SK-N-SH (cell line): ENCODE measurements around the gene CPSF3. TPM values are rescaled to one million over a fixed set of nuclear protein-coding genes. Genes with fewer than 3 reads are reported as not detected.

Source experiments
- CTCF ChIA-PET: fragments of 300-600, 350-600 bp; formaldehyde crosslinking; extraction: SDS; loops from one replicate; lab custom pipeline; 2021; lab: Yijun Ruan, JAX
- POLR2A ChIA-PET: fragments of 350-600 bp; sonication (Branson Sonifier 250); formaldehyde crosslinking; extraction: SDS; loops from one replicate; lab custom pipeline; 2020; ENCODE audit warnings: antibody characterized with exemption, inconsistent platforms; lab: Yijun Ruan, JAX
- DNase-seq: peaks from one replicate; pipeline ENCODE4 v3.0.0; 2012
- H2AFZ ChIP-seq: fragments of 200-600 bp; sonication (generic); 2 replicates; pipeline ENCODE4 v1.8.1; 2016; ENCODE audit warnings: antibody characterized with exemption, mild to moderate bottlenecking, low read depth
- H3F3A ChIP-seq: fragments of 200-600 bp; sonication (generic); replicated peaks from 2 replicates; pipeline ENCODE3; 2016; ENCODE audit warnings: antibody characterized with exemption, mild to moderate bottlenecking; ENCODE audit not compliant: insufficient read depth
- H3K27ac ChIP-seq, 2 experiments: fragments of 200-500 bp in 1 of 2; fragments of 200-600 bp in 1 of 2; sonication (Bioruptor generic) in 1 of 2; sonication (generic), shearing (Covaris generic) in 1 of 2; 2 replicates each; pipeline versions ENCODE4 v1.5.1 to v1.6.1; 2014 to 2016; ENCODE audit warnings: low read depth in 2 of 2, inconsistent platforms in 1 of 2, low read length in 1 of 2, mild to moderate bottlenecking in 1 of 2, mixed read lengths in 1 of 2
- H3K27me3 ChIP-seq: fragments of 200-600 bp; sonication (generic), shearing (Covaris generic); 2 replicates; pipeline ENCODE4 v1.6.1; 2016; ENCODE audit warnings: mixed run types; ENCODE audit not compliant: insufficient read depth
- H3K36me3 ChIP-seq, 2 experiments: fragments of 200-500 bp in 1 of 2; fragments of 200-600 bp in 1 of 2; sonication (Bioruptor generic) in 1 of 2; sonication (generic) in 1 of 2; replicated peaks in 1 of 2; 2 replicates each; pipeline versions ENCODE3 to v1.5.1; 2014 to 2016; ENCODE audit warnings: low read length in 1 of 2, mild to moderate bottlenecking in 1 of 2; ENCODE audit not compliant: insufficient read depth in 2 of 2, control insufficient read depth in 1 of 2
- H3K4me1 ChIP-seq, 2 experiments: fragments of 200-500 bp in 1 of 2; fragments of 200-600 bp in 1 of 2; sonication (Bioruptor generic) in 1 of 2; sonication (generic), shearing (Covaris generic) in 1 of 2; 2 replicates each; pipeline versions ENCODE4 v1.5.1 to v1.6.1; 2014 to 2016; ENCODE audit warnings: low read depth in 1 of 2, low read length in 1 of 2, mixed run types in 1 of 2; ENCODE audit not compliant: insufficient read depth in 2 of 2, control insufficient read depth in 1 of 2
- H3K4me2 ChIP-seq: fragments of 200-600 bp; sonication (generic), shearing (Covaris generic); 2 replicates; pipeline ENCODE4 v1.6.1; 2017; ENCODE audit warnings: mixed run types
- H3K4me3 ChIP-seq, 2 experiments: fragments of 200-500 bp in 1 of 2; fragments of 200-600 bp in 1 of 2; sonication (Bioruptor generic) in 1 of 2; sonication (generic), shearing (Covaris generic) in 1 of 2; 2 replicates each; pipeline versions ENCODE4 v1.5.1 to v1.8.1; 2014 to 2016; ENCODE audit warnings: low read depth in 2 of 2, inconsistent platforms in 1 of 2, low read length in 1 of 2, mild to moderate bottlenecking in 1 of 2, mixed read lengths in 1 of 2, moderate library complexity in 1 of 2
- H3K79me2 ChIP-seq: fragments of 200-600 bp; sonication (generic); 2 replicates; pipeline ENCODE4 v1.8.1; 2017; ENCODE audit warnings: mild to moderate bottlenecking; ENCODE audit not compliant: insufficient read depth
- H3K9ac ChIP-seq: fragments of 200-600 bp; sonication (generic); 2 replicates; pipeline ENCODE4 v1.6.1; 2017; ENCODE audit warnings: mixed run types
- H3K9me2 ChIP-seq: fragments of 200-600 bp; sonication (generic); 2 replicates; pipeline ENCODE4 v1.6.1; 2017; ENCODE audit warnings: mixed run types
- H3K9me3 ChIP-seq: fragments of 200-600 bp; sonication (generic); 2 replicates; pipeline ENCODE4 v1.6.1; 2017; ENCODE audit warnings: mixed run types, mild to moderate bottlenecking, moderate library complexity
- H4K20me1 ChIP-seq: fragments of 200-600 bp; sonication (generic); 2 replicates; pipeline ENCODE4 v1.6.1; 2017; ENCODE audit warnings: mild to moderate bottlenecking, mixed run types; ENCODE audit not compliant: insufficient read depth
- EZH2phosphoT487 ChIP-seq: fragments of 200-600 bp; sonication (generic); IDR thresholded peaks from 2 replicates; pipeline ENCODE4 v1.6.1; 2017; ENCODE audit warnings: low read depth, mixed run types, mild to moderate bottlenecking, antibody characterized with exemption, moderate library complexity, borderline replicate concordance
- FOSL2 ChIP-seq: IDR thresholded peaks from 2 replicates; pipeline ENCODE4 v1.4.0; 2012; ENCODE audit warnings: low read depth, mild to moderate bottlenecking, moderate library complexity, borderline replicate concordance
- FOXJ3 ChIP-seq: sonication (generic); formaldehyde crosslinking; IDR thresholded peaks from 2 replicates; pipeline ENCODE4 v1.5.1; 2020; ENCODE audit warnings: mild to moderate bottlenecking, missing genetic modification reagents
- GABPA ChIP-seq: IDR thresholded peaks from 2 replicates; pipeline ENCODE4 v1.4.0; 2012; ENCODE audit warnings: low read depth, mild to moderate bottlenecking
- MEF2A ChIP-seq: IDR thresholded peaks from 2 replicates; pipeline ENCODE4 v1.4.0; 2012; ENCODE audit warnings: low read depth, borderline replicate concordance
- MXI1 ChIP-seq: IDR thresholded peaks from 2 replicates; pipeline ENCODE4 v1.6.1; 2012; ENCODE audit warnings: mild to moderate bottlenecking, low read depth, low read length, improper control_type of control experiment
- POLR2AphosphoS5 ChIP-seq: IDR thresholded peaks from 2 replicates; pipeline ENCODE4 v1.6.1; 2012; ENCODE audit warnings: low read depth, low read length
- SMC3 ChIP-seq: IDR thresholded peaks from 2 replicates; pipeline ENCODE4 v1.6.1; 2012; ENCODE audit warnings: low read depth, low read length, improper control_type of control experiment
- TAF1 ChIP-seq: IDR thresholded peaks from 2 replicates; pipeline ENCODE4 v1.6.1; 2012; ENCODE audit warnings: low read depth, mild to moderate bottlenecking, low read length, moderate library complexity, borderline replicate concordance
- YY1 ChIP-seq: IDR thresholded peaks from 2 replicates; pipeline ENCODE4 v1.4.0; 2012; ENCODE audit warnings: low read depth, mild to moderate bottlenecking
- WGBS: methylation state at CpG from one replicate; pipeline ENCODE4 v1.1.6; 2017; ENCODE audit warnings: low lambda C conversion rate; 5-methylcytosine and 5-hydroxymethylcytosine counted together
- polyA plus RNA-seq, 3 experiments: library from polyadenylated mRNA; depleted of rRNA; stranded (reverse); fragments of >200 nt; gene quantifications; 2 replicates each; pipeline ENCODE4 v1.2.3, GENCODE V29; 2012
- TF ChIP-seq, protein P1 (sequence below): fragments of 200-600 bp; sonication (generic); IDR thresholded peaks from 2 replicates; pipeline ENCODE4 v1.6.1; 2017; ENCODE audit warnings: antibody characterized with exemption, mild to moderate bottlenecking, moderate library complexity
- TF ChIP-seq, protein P2 (sequence below): IDR thresholded peaks from 2 replicates; pipeline ENCODE4 v1.4.0; 2012; ENCODE audit warnings: low read depth, borderline replicate concordance
- TF ChIP-seq, protein P3 (sequence below): IDR thresholded peaks from 2 replicates; pipeline ENCODE4 v1.4.0; 2012; ENCODE audit warnings: low read depth, borderline replicate concordance
- TF ChIP-seq, protein P4 (sequence below): IDR thresholded peaks from 2 replicates; pipeline ENCODE4; 2012
- TF ChIP-seq, protein P5 (sequence below): fragments of 150-350 bp; IDR thresholded peaks from 2 replicates; pipeline ENCODE4 v1.6.1; 2017; ENCODE audit warnings: antibody characterized with exemption, low read length, low read depth, borderline replicate concordance

The CPSF3 gene
- polyA plus RNA-seq, 1 of the 3 experiments (the other 2 are of a cell fraction): 34.2 TPM

DNA sequence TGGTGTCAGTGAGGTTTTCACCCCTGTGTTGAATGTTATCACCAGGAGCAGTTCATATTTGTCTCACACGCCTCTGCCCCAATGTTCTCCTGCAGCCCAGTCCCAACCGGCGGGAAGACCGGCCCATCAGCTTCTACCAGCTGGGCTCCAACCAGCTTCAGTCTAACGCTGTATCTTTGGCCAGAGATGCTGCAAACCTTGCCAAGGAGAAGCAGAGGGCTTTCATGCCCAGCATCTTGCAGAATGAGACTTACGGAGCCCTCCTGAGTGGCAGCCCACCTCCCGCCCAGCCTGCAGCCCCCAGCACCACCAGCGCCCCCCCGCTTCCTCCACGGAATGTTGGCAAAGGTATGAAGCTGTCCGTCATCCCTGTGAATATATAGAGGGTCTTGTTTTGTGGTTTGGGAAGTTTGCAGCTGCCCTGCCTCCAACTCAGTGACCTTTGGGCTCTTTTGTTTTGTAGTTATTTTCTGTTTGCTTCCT, 35.2 kb upstream of the CPSF3 start:
- CTCF ChIA-PET: interaction anchor here (0.6 to 1.1 kb wide), 3 partner anchors 13 to 180 kb away, joined by 3 to 5 read pairs (median 4); partner anchors contain the start of gene ITGB1BP1

DNA sequence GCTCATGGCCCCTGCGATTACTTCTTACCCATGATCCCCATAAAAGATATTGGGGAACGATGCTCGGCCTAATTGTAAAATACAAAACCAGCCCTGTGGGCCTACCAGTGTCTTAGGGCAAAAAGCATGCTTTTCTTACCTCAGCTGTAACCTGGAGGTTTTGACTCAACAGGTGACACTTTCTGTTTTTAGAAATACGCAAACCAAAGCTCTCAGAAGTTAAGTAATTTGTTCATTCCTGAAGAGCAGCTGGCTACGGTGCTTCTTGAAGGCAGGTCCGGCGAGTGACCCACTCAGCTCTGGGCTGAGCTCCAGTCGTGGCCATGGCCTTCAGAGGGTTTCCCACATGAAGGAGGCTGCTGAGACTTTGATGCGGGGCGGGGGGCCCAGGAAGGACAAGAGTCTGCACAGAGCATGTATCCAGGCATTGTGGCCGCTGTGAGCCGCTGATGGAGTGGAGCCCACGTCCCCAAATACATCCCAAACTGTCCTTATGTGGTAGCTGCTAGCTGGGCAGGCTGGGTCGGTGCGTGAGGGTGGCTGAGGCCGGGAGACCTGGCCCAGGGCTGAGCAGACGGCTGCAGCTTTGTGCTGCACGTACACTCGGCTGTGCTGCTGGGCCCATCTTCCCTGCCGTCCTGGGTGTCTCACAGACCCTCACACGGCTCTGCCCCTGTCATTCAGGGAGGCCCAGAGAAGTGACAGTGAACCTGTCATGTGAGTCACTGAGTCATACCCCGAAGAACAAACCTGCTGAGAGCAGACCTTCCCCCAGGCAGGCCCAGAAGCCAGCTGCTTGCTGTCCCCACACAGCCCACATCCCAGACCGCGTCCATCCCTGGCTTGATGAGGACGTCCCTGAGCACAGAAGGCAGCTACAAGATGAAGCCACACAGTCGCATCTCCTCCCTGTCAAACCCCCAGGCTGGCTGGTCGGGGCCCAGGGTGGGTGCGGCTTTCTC, 34.2 kb upstream of the CPSF3 start:
- H3K4me3 ChIP-seq: no peak overlapping the region
- CTCF ChIA-PET: interaction anchor here (0.6 to 1.1 kb wide), 3 partner anchors 10 to 293 kb away, joined by 3 to 4 read pairs (median 3); no protein-coding TSS in a partner anchor
- H3K4me1 ChIP-seq: peaks cover 0 to 23% of the 10 kb centered on the region in 2 experiments; a peak in 3 of 4 replicates
- H3K27me3 ChIP-seq: no peaks in the 10 kb centered on the region
- POLR2A ChIA-PET: no interaction called here
- no peaks in the 10 kb centered on the region for H3K9me2 ChIP-seq
- no peak for DNase-seq
- no peaks in the 10 kb centered on the region for H3F3A ChIP-seq
- no peak overlapping the region for H3K9ac ChIP-seq
- no peak overlapping the region for H2AFZ ChIP-seq
- WGBS: 94% methylated on average over 24 of the region's 28 CpGs
- H3K36me3 ChIP-seq: peaks cover 69 to 81% of the 10 kb centered on the region in 2 experiments
- no peak overlapping the region; a peak in 1 of 4 replicates for H3K27ac ChIP-seq
- H3K79me2 ChIP-seq: peaks cover 2% of the 10 kb centered on the region; the same call in 1 of the 2 replicates
- no peaks in the 10 kb centered on the region for H3K9me3 ChIP-seq
- no peaks in the 10 kb centered on the region for H4K20me1 ChIP-seq
- no peak overlapping the region for H3K4me2 ChIP-seq
- TF ChIP-seq, protein P1, sequence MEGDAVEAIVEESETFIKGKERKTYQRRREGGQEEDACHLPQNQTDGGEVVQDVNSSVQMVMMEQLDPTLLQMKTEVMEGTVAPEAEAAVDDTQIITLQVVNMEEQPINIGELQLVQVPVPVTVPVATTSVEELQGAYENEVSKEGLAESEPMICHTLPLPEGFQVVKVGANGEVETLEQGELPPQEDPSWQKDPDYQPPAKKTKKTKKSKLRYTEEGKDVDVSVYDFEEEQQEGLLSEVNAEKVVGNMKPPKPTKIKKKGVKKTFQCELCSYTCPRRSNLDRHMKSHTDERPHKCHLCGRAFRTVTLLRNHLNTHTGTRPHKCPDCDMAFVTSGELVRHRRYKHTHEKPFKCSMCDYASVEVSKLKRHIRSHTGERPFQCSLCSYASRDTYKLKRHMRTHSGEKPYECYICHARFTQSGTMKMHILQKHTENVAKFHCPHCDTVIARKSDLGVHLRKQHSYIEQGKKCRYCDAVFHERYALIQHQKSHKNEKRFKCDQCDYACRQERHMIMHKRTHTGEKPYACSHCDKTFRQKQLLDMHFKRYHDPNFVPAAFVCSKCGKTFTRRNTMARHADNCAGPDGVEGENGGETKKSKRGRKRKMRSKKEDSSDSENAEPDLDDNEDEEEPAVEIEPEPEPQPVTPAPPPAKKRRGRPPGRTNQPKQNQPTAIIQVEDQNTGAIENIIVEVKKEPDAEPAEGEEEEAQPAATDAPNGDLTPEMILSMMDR: no peak
- TF ChIP-seq, protein P2, sequence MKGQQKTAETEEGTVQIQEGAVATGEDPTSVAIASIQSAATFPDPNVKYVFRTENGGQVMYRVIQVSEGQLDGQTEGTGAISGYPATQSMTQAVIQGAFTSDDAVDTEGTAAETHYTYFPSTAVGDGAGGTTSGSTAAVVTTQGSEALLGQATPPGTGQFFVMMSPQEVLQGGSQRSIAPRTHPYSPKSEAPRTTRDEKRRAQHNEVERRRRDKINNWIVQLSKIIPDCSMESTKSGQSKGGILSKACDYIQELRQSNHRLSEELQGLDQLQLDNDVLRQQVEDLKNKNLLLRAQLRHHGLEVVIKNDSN: no peak
- no peak for TF ChIP-seq YY1
- no peak for TF ChIP-seq FOSL2
- TF ChIP-seq, protein P3, sequence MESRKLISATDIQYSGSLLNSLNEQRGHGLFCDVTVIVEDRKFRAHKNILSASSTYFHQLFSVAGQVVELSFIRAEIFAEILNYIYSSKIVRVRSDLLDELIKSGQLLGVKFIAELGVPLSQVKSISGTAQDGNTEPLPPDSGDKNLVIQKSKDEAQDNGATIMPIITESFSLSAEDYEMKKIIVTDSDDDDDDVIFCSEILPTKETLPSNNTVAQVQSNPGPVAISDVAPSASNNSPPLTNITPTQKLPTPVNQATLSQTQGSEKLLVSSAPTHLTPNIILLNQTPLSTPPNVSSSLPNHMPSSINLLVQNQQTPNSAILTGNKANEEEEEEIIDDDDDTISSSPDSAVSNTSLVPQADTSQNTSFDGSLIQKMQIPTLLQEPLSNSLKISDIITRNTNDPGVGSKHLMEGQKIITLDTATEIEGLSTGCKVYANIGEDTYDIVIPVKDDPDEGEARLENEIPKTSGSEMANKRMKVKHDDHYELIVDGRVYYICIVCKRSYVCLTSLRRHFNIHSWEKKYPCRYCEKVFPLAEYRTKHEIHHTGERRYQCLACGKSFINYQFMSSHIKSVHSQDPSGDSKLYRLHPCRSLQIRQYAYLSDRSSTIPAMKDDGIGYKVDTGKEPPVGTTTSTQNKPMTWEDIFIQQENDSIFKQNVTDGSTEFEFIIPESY: no peak
- TF ChIP-seq TAF1: no peak
- TF ChIP-seq, protein P4, sequence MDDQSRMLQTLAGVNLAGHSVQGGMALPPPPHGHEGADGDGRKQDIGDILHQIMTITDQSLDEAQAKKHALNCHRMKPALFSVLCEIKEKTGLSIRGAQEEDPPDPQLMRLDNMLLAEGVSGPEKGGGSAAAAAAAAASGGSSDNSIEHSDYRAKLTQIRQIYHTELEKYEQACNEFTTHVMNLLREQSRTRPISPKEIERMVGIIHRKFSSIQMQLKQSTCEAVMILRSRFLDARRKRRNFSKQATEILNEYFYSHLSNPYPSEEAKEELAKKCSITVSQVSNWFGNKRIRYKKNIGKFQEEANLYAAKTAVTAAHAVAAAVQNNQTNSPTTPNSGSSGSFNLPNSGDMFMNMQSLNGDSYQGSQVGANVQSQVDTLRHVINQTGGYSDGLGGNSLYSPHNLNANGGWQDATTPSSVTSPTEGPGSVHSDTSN: no peak
- no peak for TF ChIP-seq MXI1
- TF ChIP-seq GABPA: no peak
- TF ChIP-seq, protein P5, sequence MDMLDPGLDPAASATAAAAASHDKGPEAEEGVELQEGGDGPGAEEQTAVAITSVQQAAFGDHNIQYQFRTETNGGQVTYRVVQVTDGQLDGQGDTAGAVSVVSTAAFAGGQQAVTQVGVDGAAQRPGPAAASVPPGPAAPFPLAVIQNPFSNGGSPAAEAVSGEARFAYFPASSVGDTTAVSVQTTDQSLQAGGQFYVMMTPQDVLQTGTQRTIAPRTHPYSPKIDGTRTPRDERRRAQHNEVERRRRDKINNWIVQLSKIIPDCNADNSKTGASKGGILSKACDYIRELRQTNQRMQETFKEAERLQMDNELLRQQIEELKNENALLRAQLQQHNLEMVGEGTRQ: no peak
- no peak for TF ChIP-seq POLR2AphosphoS5

More for the DNA sequence above, 35.2 kb upstream of the CPSF3 start:
- no peak overlapping the region for H3K4me3 ChIP-seq
- H3K79me2 ChIP-seq: peaks cover 2% of the 10 kb centered on the region; the same call in 1 of the 2 replicates
- no peak overlapping the region for H3K9ac ChIP-seq
- H3K4me2 ChIP-seq: no peak overlapping the region
- WGBS: 91% methylated on average over 11 of the region's 11 CpGs
- no peak for DNase-seq
- H4K20me1 ChIP-seq: no peaks in the 10 kb centered on the region
- H3K36me3 ChIP-seq: peaks cover 69 to 74% of the 10 kb centered on the region in 2 experiments
- no peaks in the 10 kb centered on the region for H3K27me3 ChIP-seq
- TF ChIP-seq FOSL2 (no peak), FOXJ3 (CRISPR knock-in tag) (no peak), EZH2phosphoT487 (no peak), SMC3 (no peak), MEF2A (no peak)
- H3K27ac ChIP-seq: no peak overlapping the region
- peaks cover 0 to 25% of the 10 kb centered on the region in 2 experiments; a peak in 3 of 4 replicates for H3K4me1 ChIP-seq
- no peaks in the 10 kb centered on the region for H3K9me2 ChIP-seq
- no peaks in the 10 kb centered on the region for H3F3A ChIP-seq
- POLR2A ChIA-PET: no interaction called here
- no peak overlapping the region for H2AFZ ChIP-seq
- no peaks in the 10 kb centered on the region for H3K9me3 ChIP-seq
